Uterus (tissue), 2 donors: ENCODE data around the gene KCNJ14.

Experiments
- POLR2A ChIP-seq, 2 donors: fragments of 450-650 bp; IDR thresholded peaks; one replicate each; pipeline ENCODE4 v1.6.1; 2016; ENCODE audit warnings: antibody characterized with exemption in 2 of 2, mild to moderate bottlenecking in 1 of 2, moderate library complexity in 1 of 2
- TF ChIP-seq, protein P1 (sequence below), 4 experiments: fragments of 200-600 bp in 2 of 4; fragments of 450-650 bp in 2 of 4; sonication (generic) in 2 of 4; IDR thresholded peaks; one replicate each; pipeline ENCODE4 v1.5.1; 2016 to 2019; ENCODE audit warnings: antibody characterized with exemption in 4 of 4, mild to moderate bottlenecking in 2 of 4, moderate library complexity in 1 of 4

DNA sequence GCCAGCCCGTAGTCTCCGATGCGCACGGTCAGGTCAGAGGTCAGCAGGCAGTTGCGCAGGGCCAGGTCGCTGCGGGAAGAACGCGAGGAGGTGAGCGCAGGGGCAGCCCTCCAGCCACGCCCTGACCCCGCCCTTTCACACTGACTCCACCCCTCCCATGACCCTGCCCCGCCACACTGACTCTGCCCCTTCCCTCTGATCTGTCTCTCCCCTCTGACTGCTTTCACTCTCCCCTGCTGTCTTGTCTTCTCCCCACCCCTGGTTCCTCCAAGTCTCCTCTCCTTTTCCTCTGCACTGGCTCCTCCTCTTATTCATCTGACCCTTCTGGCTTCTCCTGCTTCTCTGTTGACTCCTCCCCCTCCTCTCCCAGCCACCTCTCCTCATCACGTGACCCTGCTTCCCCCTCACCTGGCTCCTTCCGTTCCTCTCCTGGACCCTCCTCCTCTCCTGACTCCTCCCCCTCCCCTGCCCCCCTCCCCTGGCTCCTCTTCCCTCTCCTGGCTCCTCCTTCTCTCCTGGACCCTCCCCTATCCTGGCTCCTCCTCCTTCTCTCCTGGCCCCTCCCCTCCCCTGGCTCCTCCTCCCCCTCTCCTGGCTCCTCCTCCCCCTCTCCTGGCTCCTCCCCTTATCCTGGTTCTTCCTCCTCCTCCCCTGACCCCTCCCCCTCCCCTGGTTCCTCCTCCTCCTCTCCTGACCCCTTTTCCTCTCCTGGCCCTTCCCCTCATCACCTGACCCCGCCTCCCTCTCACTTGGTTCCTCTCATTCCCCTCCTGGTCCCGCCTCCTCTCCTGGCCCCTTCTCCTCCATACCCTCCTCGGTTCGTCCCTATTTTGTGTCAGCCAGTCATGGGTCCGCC, 46.3 kb downstream of the KCNJ14 start:
- TF ChIP-seq, protein P1, sequence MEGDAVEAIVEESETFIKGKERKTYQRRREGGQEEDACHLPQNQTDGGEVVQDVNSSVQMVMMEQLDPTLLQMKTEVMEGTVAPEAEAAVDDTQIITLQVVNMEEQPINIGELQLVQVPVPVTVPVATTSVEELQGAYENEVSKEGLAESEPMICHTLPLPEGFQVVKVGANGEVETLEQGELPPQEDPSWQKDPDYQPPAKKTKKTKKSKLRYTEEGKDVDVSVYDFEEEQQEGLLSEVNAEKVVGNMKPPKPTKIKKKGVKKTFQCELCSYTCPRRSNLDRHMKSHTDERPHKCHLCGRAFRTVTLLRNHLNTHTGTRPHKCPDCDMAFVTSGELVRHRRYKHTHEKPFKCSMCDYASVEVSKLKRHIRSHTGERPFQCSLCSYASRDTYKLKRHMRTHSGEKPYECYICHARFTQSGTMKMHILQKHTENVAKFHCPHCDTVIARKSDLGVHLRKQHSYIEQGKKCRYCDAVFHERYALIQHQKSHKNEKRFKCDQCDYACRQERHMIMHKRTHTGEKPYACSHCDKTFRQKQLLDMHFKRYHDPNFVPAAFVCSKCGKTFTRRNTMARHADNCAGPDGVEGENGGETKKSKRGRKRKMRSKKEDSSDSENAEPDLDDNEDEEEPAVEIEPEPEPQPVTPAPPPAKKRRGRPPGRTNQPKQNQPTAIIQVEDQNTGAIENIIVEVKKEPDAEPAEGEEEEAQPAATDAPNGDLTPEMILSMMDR (IDR thresholded peaks at IDR 0.05): no peak
- TF ChIP-seq POLR2A (IDR thresholded peaks at IDR 0.05): no peak
